ENCODE measurements around the gene FAM163B. TPM values are rescaled to one million over a fixed set of nuclear protein-coding genes. Genes with fewer than 3 reads are reported as not detected.

Gene FAM163B
- polyA plus RNA-seq, 1 experiment = not detected

DNA sequence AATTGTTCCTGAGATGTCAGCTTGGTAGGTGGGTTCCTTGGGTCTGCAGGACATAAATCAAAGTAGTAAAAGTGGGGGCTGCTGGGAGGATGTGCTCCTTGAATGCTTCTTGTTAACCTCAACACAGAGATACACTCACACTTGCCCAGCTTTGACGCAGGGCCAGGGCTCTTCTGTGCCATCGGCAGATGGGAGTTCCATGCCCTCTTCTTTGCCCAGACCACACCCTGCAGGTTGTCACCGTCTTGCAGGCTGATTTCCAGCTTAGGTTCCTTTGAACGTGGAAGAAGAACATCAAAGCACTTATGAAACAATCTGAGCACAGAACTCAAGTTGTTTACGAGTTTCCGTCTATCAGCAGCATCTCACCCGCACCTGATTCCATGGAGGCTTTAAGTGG is 38.0 kb upstream of the FAM163B start:
- DNase-seq (ENCODE audit: low read depth) = no peak
- peaks cover 16% of the 10 kb centered on the region for H3K27me3 ChIP-seq (ENCODE audit: control insufficient read depth, insufficient read depth, low read length)
- TF ChIP-seq, protein P1, sequence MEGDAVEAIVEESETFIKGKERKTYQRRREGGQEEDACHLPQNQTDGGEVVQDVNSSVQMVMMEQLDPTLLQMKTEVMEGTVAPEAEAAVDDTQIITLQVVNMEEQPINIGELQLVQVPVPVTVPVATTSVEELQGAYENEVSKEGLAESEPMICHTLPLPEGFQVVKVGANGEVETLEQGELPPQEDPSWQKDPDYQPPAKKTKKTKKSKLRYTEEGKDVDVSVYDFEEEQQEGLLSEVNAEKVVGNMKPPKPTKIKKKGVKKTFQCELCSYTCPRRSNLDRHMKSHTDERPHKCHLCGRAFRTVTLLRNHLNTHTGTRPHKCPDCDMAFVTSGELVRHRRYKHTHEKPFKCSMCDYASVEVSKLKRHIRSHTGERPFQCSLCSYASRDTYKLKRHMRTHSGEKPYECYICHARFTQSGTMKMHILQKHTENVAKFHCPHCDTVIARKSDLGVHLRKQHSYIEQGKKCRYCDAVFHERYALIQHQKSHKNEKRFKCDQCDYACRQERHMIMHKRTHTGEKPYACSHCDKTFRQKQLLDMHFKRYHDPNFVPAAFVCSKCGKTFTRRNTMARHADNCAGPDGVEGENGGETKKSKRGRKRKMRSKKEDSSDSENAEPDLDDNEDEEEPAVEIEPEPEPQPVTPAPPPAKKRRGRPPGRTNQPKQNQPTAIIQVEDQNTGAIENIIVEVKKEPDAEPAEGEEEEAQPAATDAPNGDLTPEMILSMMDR (IDR thresholded peaks at IDR 0.05; ENCODE audit: insufficient read depth, low read depth, low read length) = no peak
- POLR2A ChIA-PET = no interaction called here
- no peak overlapping the region for H3K4me3 ChIP-seq (ENCODE audit: low read depth, low read length)
- no peaks in the 10 kb centered on the region for H3K36me3 ChIP-seq (ENCODE audit: control insufficient read depth, insufficient read depth, low read length)
- CTCF ChIA-PET = no interaction called here

DNA sequence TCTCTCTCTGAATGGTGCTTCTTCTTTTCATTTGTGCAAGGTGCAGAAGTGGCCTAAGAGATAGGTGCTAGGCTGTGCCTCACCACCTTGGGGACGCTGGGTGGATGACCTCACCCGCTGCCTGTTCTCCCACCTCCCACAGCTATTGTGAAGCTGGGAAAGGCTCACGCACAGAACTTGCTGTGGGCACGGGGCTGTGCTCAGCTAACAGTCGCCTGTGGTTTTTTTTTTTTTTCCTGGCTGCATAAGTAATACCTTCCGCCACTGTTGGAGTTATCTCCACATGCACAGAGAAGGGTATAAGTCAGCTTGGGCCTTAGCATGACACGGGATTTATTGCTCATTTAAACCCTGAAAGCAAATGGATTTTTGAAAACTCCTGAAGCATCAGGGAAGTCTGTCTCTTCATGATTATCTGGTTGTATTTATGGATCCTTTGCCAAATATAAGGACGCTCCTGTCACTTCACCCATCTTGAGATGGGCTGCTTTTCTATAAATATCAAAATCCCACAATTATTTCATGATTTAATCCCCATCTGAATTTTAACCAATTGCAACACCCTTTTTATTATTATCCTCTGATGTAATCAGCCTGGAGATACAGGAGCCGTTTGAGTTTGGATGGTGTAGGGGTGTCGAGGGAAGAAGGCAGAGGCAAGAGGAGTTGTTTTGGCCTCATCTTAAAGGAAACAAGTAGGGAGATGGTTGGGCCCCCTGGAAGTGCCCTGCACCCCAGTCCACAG is 36.0 kb upstream of the FAM163B start:
- H3K27me3 ChIP-seq (ENCODE audit: control insufficient read depth, insufficient read depth, low read length) = peaks cover 16% of the 10 kb centered on the region
- CTCF ChIA-PET = no interaction called here
- DNase-seq (ENCODE audit: low read depth) = no peak
- no peaks in the 10 kb centered on the region for H3K36me3 ChIP-seq (ENCODE audit: control insufficient read depth, insufficient read depth, low read length)
- POLR2A ChIA-PET = no interaction called here
- no peak overlapping the region for H3K4me3 ChIP-seq (ENCODE audit: low read depth, low read length)
- TF ChIP-seq, protein P1 (IDR thresholded peaks at IDR 0.05; ENCODE audit: insufficient read depth, low read depth, low read length) = no peak

DNA sequence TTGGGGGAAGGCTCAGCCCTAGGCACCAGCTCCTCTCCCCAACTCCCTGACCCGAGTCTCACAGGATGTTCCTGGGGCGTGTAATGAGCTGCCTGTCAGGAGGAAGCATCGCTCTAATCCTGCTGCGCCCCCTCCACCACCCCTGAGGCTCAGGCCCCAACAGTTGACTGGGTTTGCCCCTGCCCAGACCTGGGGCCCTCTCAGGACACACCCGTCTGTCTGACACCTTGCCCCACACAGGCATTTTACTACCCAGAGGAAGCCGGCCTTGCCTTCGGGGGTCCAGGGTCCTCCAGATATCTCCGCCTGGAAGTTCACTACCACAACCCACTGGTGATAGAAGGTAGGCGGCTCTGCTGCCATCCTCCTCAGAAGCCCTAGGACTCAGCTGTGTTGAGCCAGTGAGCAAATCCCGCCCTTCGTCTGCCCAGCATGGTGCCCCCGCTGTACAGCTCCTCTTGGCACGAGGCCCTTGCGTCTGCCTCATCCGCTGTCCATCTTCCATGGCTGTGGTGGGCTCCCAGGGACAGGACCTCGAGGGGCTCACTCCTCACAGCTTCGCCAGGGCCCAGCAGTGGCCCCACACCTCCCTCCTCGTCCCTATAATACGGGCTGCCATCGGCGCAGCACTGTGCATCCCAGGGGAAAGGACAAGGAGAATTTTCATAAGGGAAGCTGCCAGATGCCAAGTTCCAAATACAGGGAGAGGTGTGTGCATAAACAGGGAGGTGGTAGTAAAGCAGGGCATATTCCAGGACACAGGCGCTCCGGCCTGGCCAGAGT is 35.0 kb upstream of the FAM163B start:
- POLR2A ChIA-PET = no interaction called here
- TF ChIP-seq, protein P1 (IDR thresholded peaks at IDR 0.05; ENCODE audit: insufficient read depth, low read depth, low read length) = no peak
- no peak overlapping the region for H3K4me3 ChIP-seq (ENCODE audit: low read depth, low read length)
- DNase-seq (ENCODE audit: low read depth) = no peak
- CTCF ChIA-PET = no interaction called here
- H3K36me3 ChIP-seq (ENCODE audit: control insufficient read depth, insufficient read depth, low read length) = no peaks in the 10 kb centered on the region
- H3K27me3 ChIP-seq (ENCODE audit: control insufficient read depth, insufficient read depth, low read length) = peaks cover 16% of the 10 kb centered on the region

DNA sequence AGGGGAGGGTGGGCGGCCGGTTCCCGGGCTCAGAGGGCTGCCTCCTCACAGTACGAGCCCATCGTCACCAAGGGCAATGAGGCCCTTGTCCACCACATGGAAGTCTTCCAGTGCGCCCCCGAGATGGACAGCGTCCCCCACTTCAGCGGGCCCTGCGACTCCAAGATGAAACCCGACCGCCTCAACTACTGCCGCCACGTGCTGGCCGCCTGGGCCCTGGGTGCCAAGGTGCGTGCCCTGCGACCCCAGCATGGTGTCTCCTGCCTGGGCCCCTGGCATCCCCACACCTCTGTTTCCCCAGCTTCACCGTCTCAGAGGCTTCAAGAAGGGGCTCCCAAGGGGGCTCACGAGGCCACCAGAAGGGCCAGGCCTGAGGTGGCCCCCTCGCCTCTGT is 34.2 kb upstream of the FAM163B start:
- no peak for DNase-seq (ENCODE audit: low read depth)
- Histone ChIP-seq H3K27me3 (ENCODE audit: control insufficient read depth, insufficient read depth, low read length) (peaks cover 14% of the 10 kb centered on the region), H3K4me3 (ENCODE audit: low read depth, low read length) (no peak overlapping the region), H3K36me3 (ENCODE audit: control insufficient read depth, insufficient read depth, low read length) (no peaks in the 10 kb centered on the region)
- ChIA-PET POLR2A (no interaction called here), CTCF (no interaction called here)
- TF ChIP-seq, protein P1 (IDR thresholded peaks at IDR 0.05; ENCODE audit: insufficient read depth, low read depth, low read length) = no peak

DNA sequence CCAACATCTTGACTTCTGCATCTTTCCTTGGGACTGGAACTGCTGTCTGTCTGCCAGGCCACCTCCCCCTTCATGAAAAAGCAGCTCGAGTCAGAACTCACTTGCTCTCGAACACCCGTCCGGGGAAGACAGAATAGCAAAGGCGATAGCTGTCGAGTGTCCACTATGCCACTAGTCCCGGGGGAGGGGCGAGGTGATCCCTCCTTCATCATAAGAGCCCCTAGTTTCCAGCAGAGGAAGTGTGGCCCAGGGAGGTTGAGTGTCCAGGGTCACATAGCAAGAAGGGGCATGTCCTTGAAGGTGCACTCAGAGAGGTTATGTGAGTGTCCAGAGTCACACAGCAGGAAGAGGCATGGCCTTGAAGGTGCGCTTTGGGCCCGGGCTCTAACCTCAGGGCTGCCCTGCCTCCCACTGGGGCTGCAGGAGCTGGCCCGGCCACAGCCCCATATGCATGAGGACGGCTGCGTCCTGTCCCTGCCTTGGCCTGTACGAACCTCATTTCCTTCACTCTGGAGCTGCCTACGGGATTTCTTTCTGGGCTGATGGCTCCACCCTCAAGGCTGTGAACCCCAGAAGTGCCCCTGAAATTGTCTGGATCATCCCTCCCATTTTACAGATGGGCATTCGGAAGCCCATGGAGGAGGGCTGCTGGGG is 33.6 kb upstream of the FAM163B start:
- POLR2A ChIA-PET = no interaction called here

More for the DNA sequence above, 33.6 kb upstream of the FAM163B start:
- Histone ChIP-seq H3K36me3 (ENCODE audit: control insufficient read depth, insufficient read depth, low read length) (no peaks in the 10 kb centered on the region), H3K4me3 (ENCODE audit: low read depth, low read length) (no peak overlapping the region), H3K27me3 (ENCODE audit: control insufficient read depth, insufficient read depth, low read length) (peaks cover 13% of the 10 kb centered on the region)
- CTCF ChIA-PET = interaction anchor here (0.9 kb wide), 1 partner anchor 14 kb away, joined by 3 read pairs; no protein-coding TSS in a partner anchor
- TF ChIP-seq, protein P1 (IDR thresholded peaks at IDR 0.05; ENCODE audit: insufficient read depth, low read depth, low read length) = no peak
- DNase-seq (ENCODE audit: low read depth) = no peak
